H1 (cell line): Measurements from ENCODE around the gene NAXD. TPM values are rescaled to one million over a fixed set of nuclear protein-coding genes. Genes with fewer than 3 reads are reported as not detected.

Source experiments
- CHD7 ChIP-seq: fragments of 300-600 bp; sonication (generic); IDR thresholded peaks from 2 replicates; pipeline ENCODE4 v1.7.1; 2012; ENCODE audit warnings: low read length, moderate library complexity, mild to moderate bottlenecking, inconsistent platforms; ENCODE audit not compliant: insufficient replicate concordance
- CREB1 ChIP-seq: IDR thresholded peaks from 2 replicates; pipeline ENCODE4 v1.6.1; 2012; ENCODE audit warnings: inconsistent platforms
- EZH2 ChIP-seq: fragments of 200-600 bp; sonication (generic); IDR thresholded peaks from 2 replicates; pipeline ENCODE4 v1.7.1; 2012; ENCODE audit warnings: low read depth, mild to moderate bottlenecking, moderate library complexity, low read length, inconsistent platforms; ENCODE audit not compliant: severe bottlenecking
- KDM4A ChIP-seq: IDR thresholded peaks from one replicate; pipeline ENCODE4 v1.7.1; 2012; ENCODE audit warnings: low read depth, mild to moderate bottlenecking, moderate library complexity, low read length, inconsistent platforms; ENCODE audit not compliant: severe bottlenecking
- PHF8 ChIP-seq: fragments of 200-600 bp; sonication (generic); conservative IDR thresholded peaks from 2 replicates; pipeline ENCODE4 v1.7.1; 2012; ENCODE audit warnings: low read depth, mild to moderate bottlenecking, inconsistent platforms, low read length, moderate library complexity
- POLR2AphosphoS5 ChIP-seq: IDR thresholded peaks from 2 replicates; pipeline ENCODE4 v1.6.1; 2011; ENCODE audit warnings: low read depth, low read length
- POU5F1 ChIP-seq: IDR thresholded peaks from 2 replicates; pipeline ENCODE4 v1.6.1; 2011; ENCODE audit warnings: low read depth, mild to moderate bottlenecking, low read length, moderate library complexity
- RAD21 ChIP-seq, 2 experiments: IDR thresholded peaks in 1 of 2; conservative IDR thresholded peaks in 1 of 2; 2 replicates each; pipeline ENCODE4 v1.6.1; 2011; ENCODE audit warnings: low read depth in 2 of 2, low read length in 2 of 2, improper control_type of control experiment in 1 of 2, inconsistent platforms in 1 of 2, mild to moderate bottlenecking in 1 of 2, moderate library complexity in 1 of 2
- SUZ12 ChIP-seq: fragments of 200-600 bp; sonication (generic); IDR thresholded peaks from 2 replicates; pipeline ENCODE4 v1.6.1; 2012; ENCODE audit warnings: mild to moderate bottlenecking, inconsistent platforms, low read length, moderate library complexity, mixed read lengths
- YY1 ChIP-seq: IDR thresholded peaks from 2 replicates; pipeline ENCODE4 v1.6.1; 2011; ENCODE audit warnings: low read depth, mild to moderate bottlenecking, low read length
- polyA plus RNA-seq, 7 experiments: library from polyadenylated mRNA; depleted of rRNA in 3 of 7; stranded (reverse) in 5 of 7; unstranded in 2 of 7; fragments of >200 nt in 5 of 7; fragments of 200-250 nt in 2 of 7; gene quantifications; 1 replicate in 5 of 7; 2 replicates in 1 of 7; 4 replicates in 1 of 7; pipeline versions ENCODE4 v1.2.1 to v1.2.3, GENCODE V29; 2011 to 2013; ENCODE audit warnings: missing spikeins in 2 of 7, mixed read lengths in 2 of 7
- total RNA-seq: library from RNA; stranded (reverse); fragmentation: NEBNext Ultra II Directional; extraction: Animal tissue kit (Norgen Biotek cat#: 25700); gene quantifications from 2 replicates; pipeline ENCODE4 v1.2.1, GENCODE V29; 2021

NAXD gene
- total and polyA plus RNA-seq, 2 of the 8 experiments (the other 6 are each of a cell fraction or from before 2014, with no cell fraction given): 25.4 to 35.5 TPM

DNA sequence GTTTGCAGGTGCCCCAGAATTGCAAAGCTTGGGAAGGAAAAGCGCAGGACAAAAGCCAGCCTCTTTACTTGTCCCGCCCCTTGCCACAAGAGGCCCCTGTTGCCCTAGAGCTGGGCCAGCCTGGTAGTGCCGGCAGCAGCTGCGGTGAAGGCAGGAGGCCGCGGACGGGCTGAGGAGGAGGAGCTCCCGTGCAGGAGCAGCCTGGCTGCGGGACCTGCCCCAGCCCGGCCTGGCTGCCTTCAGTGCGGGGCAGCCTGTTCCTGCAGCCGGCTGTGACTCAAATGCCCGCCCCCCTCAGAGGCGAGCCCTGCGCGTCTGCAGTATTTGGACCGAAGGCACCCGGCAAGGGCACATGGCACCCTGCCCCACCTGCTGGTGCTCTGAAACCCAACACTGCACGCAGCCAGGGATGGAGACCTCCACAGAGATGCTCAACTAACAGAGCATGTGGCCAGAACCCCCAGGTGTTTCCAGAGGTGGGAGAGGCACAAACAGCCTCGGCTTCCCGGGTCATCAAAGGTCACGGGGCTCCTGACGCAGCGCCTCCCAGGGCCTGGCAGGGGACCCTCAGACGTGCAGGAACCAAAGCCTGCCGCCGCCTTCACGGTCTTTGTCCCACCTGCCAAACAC is 29.7 kb downstream of the NAXD start (continued):
- no peak for TF ChIP-seq POU5F1
- TF ChIP-seq CHD7: no peak
- peak; percentile 57; the same call in 1 of the 2 replicates for TF ChIP-seq POLR2AphosphoS5
- peak; percentile 46 for TF ChIP-seq CREB1
- no peak for TF ChIP-seq PHF8
- TF ChIP-seq EZH2: no peak
- no peak for TF ChIP-seq SUZ12
- TF ChIP-seq YY1: 0 out of 2 replicates have a peak, but pooled peaks have one; percentile 9
- TF ChIP-seq KDM4A: no peak
- TF ChIP-seq RAD21 (IDR thresholded peaks at IDR 0.05 in 1 of 2, conservative IDR thresholded peaks at IDR 0.05 in 1 of 2; ENCODE audit: low read depth in 2 of 2, low read length in 2 of 2): peak; percentile 93
